Fibroblast of the aortic adventitia (primary cell): Measurements from ENCODE around the gene KAT2A. TPM values are rescaled to one million over a fixed set of nuclear protein-coding genes. Genes with fewer than 3 reads are reported as not detected.
A peak's percentile ranks its signal among the peaks of the same experiment; 100 is the strongest.

Experiments
- DNase-seq: peaks from one replicate; pipeline ENCODE4 v3.0.0-alpha.2; 2010; ENCODE audit warnings: low read depth
- H3K4me3 ChIP-seq: 2 replicates; pipeline ENCODE4 v1.5.1; 2011; ENCODE audit warnings: low read depth, mild to moderate bottlenecking, control low read depth, low read length, moderate library complexity
- total RNA-seq: library from RNA; depleted of rRNA; stranded (reverse); fragments of >200 nt; gene quantifications from 2 replicates; pipeline ENCODE4 v1.2.3, GENCODE V29; 2012; ENCODE audit warnings: low replicate concordance
- TF ChIP-seq, protein P1 (sequence below): IDR thresholded peaks from 2 replicates; pipeline ENCODE4 v1.5.1; 2011; ENCODE audit warnings: mild to moderate bottlenecking, low read length, control low read depth, inconsistent platforms; ENCODE audit not compliant: insufficient read depth

Gene KAT2A
- total RNA-seq, 1 donor = 13.7 TPM

DNA sequence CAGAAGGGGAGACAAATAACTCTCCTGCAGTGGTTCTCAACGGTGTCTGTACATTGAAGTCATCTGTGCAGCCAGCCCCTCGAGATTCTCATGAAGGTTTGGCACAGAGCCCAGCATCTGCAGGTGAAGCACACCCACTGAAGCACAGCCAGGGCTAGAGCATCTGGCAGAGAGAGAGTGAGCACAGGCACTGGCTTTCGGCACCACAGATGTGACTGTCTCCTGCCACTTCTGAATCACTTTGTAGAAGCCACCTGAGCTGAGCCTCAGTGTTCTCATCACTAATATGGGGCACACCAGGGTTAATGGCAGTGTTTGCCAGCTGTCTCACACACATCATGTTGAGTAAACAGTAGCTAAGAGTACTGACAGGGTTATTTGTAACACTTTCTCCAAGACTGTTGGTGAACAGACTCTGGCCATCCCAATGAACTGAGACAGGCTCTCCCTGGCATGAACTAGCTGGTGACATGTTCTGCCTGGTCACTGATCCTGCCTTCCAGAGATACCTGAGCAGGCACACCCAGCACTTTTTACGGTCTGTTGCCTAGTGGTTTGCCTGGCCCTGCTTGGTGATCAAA lies 12.4 kb upstream of the KAT2A start:
- TF ChIP-seq, protein P1, sequence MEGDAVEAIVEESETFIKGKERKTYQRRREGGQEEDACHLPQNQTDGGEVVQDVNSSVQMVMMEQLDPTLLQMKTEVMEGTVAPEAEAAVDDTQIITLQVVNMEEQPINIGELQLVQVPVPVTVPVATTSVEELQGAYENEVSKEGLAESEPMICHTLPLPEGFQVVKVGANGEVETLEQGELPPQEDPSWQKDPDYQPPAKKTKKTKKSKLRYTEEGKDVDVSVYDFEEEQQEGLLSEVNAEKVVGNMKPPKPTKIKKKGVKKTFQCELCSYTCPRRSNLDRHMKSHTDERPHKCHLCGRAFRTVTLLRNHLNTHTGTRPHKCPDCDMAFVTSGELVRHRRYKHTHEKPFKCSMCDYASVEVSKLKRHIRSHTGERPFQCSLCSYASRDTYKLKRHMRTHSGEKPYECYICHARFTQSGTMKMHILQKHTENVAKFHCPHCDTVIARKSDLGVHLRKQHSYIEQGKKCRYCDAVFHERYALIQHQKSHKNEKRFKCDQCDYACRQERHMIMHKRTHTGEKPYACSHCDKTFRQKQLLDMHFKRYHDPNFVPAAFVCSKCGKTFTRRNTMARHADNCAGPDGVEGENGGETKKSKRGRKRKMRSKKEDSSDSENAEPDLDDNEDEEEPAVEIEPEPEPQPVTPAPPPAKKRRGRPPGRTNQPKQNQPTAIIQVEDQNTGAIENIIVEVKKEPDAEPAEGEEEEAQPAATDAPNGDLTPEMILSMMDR = no peak
- H3K4me3 ChIP-seq = no peak overlapping the region
- DNase-seq = no peak

DNA sequence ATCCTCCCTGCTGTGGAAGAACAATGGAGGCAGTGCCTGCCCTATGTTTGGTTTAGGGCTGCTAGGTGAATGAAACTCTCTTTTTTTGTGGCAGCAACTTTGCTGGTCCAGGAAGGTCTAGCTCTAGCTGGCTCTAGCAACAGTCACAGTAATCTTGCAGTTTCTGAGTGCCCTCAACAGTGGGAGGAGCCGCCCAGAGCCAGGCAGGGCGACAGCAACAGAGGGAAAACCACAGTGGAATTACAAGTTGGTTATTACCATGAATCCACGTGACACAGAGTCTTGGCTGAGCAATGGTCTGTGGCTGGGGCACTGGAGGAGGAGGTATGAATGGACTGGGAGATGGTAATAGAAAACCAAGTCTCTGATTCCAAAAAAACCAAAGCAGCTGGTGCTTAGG lies 11.8 kb upstream of the KAT2A start:
- DNase-seq = peak; percentile 73
- TF ChIP-seq, protein P1 = no peak
- no peak overlapping the region for H3K4me3 ChIP-seq

DNA sequence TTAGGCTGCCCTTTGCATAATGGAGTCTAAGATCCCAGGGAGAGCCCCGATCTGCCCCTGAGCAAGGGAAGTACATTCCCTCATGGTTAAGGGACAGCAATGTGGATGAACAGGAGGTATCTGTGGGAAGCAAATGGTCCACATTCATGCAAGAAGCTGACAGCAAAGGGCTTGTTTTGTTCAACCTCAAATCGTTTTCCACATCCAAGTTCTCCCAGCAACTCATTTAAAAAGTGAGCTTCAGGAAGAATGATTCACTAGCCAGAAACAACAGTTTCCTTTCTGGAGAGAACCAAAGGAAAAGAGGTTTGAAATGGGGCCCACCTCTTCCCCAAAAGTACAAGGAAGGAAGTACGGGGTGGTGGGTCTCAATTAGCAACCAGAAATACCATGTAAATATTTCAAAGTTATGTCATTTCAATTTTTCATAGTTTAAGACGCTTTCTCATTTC lies 10.8 kb upstream of the KAT2A start:
- DNase-seq = peak; percentile 37

DNA sequence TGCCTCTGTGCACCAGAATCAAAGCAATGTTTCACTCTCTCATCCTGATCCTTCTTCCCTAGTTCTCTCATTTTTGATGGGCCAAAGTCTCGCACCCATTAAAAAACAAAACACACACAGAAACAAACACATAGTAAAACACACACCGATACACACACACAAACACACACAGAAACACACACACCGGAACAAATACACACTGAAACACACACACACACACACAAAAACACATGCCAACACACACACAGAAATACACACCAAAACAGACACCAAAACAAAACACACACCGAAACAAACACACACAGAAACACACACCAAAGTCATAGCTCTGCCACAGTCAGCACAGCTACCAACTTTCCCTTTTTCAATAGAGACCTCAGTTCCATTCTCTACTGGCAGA lies 10.1 kb upstream of the KAT2A start:
- TF ChIP-seq, protein P1 = no peak
- no peak for DNase-seq
- no peak overlapping the region for H3K4me3 ChIP-seq

More for the DNA sequence above, 10.8 kb upstream of the KAT2A start:
- TF ChIP-seq, protein P1 = no peak
- H3K4me3 ChIP-seq = no peak overlapping the region

DNA sequence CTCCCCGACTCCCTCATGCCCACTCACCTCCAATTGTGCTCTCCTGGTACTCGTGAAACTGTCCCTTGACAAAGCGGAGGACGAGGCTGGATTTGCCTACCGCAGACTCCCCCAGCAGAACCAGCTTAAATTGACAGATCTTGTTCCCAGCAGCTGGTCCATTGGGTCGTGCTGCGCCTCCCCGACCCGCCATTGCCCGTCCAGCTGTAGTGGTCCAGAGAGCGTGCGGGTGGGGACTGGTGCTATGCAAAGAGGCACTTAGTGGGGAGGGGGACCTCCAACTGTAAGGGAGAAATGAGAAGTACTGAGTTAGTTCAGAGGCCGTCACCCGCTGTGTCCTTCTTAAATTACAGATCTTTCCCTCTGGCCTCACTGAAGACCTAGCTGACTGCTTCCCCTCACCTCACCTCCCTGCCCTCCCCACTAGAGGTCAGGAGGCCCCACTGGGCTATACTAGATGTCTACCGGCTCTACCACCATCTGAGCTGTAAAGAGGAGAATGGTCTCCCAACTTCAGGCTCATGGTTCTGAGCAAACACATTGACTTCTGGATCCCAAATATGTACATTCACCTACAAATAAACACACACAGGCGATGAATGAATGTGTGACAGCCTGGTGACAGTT lies 9.3 kb upstream of the KAT2A start:
- H3K4me3 ChIP-seq = no peak overlapping the region
- TF ChIP-seq, protein P1 = no peak
- DNase-seq = no peak

DNA sequence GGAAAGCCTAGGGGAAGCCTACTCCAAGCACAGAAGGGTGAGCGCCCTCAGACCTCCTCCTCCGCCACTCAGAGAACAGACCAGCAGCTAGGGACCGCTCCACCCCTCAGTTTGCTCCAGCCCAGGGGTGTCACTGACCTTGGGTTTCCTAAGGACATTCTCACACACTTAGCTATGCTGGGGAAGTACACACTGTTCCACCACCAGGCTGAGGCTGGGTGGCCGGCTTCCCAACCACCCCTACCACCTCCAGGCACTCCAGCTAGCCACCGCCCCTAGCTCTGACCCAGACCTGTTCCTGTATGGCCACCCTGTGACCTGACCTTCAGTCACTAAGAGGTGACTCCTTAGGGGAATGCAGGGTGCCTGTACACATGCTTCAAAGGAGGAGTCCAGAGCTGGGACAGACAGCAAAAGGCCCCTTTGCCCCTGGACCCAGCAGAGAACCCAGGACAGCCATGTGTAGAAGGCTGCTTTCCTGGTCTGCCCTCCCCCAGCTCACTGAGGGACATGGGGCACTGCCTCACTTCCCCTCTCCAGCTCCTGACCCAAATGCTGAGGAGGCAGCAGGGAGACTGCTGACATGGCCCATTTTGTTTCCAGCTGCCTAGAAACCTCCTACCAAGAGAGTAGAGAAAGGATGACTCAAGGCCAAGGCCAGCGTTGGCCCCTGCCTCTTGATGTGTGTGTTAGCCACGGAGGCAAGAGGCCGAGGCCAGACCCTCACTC lies 8.1 kb upstream of the KAT2A start:
- no peak for DNase-seq
- TF ChIP-seq, protein P1 = no peak
- no peak overlapping the region for H3K4me3 ChIP-seq
